HG03159 (cell line): ENCODE data around the gene TUBGCP6.

ENCODE experiments used
- ATAC-seq: cut with Tn5 transposase; IDR thresholded peaks from one replicate; pipeline ENCODE4 v1.9.1; 2021; ENCODE audit warnings: mild to moderate bottlenecking, moderate library complexity; ENCODE audit not compliant: unreplicated experiment

Gene TUBGCP6

DNA sequence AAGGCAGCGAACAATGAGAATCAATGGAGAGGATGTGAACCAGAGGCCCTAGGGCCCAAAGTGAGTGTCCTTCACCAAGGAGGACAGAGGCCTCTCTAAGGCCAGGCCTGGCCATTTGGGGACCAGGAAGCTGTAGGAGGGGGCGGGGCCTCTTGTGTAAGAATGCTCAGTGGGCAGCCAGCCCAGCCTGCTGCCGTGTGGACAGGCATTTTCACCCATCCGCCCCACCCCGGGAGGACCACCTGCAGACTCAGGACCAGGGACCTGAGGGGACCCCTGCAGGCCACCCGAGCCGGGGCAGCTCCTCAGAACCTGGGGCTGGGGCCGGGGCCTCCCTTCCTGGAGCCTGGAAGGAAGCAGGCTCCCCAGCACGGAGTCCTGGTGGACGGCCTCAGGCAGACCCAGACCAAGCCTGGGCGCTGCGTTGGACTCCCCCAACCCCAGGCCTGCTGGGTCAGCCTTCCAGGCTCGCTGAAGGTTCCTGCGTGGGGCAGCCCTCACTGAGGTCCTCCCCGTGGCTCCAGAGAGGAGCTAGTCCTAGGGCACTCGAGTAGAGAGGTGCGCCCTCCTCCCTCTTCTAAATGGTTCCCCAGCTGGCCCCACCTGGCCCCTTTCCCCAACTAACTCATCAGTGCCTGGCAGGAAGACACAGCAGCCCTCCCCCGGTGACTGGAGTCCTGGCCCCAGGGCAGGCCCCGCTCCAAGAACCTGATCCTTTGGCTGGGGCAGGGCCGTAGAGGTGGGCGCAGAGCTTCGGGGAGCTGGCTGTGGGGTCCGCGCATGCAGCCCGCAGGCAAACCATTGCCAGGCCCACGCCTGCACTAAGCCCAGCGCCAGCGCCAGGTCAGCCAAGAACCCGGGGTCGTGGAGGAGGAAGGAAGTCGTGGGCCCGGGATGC lies 60.6 kb downstream of the TUBGCP6 start:
- no peak for ATAC-seq

- no peak for ATAC-seq
Observed at GRCh38 chr22:50183141-50183971, 61.5 kb downstream of the TUBGCP6 start.

GRCh38 chr22:50182176-50183081 lies 62.4 kb downstream of the TUBGCP6 start:
- no peak for ATAC-seq

DNA sequence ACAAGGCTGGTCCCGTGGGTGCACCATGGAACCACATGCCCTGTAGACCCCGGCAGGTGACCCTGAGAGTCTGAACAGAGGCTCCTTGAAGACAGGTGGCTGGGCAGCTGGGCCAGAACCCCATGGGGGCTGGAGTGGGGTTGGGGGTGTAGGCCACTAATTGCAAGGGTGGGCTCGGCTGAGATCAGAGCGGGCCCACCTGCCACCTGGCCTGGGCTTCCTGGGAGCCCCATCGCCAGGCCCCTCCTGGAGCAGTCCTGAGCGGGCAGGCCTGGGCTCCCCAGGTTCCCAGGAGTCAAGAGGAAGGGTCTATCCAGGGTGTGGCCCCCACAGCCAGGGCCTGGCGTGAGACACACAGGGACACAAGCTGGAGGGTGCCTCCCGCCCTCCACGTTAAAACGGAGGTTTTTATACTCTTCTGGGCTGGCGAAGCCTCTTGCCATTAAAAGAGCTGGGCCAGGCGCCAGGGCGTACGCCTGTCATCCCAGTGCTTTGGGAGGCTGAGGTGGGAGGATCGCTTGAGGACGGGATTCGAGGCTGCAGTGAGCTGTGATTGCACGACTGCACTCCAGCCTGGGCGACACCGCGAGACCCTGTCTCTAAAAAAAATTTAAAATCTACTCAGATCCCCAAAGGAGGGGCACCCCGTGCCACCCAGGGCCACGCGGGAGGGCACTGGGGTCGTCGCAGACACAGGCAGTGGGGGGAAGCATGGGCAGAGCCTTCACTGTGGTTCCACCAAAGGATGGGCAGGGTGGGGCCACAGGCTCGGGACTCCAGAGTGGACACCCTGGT lies 63.9 kb downstream of the TUBGCP6 start:
- ATAC-seq, result no peak

DNA sequence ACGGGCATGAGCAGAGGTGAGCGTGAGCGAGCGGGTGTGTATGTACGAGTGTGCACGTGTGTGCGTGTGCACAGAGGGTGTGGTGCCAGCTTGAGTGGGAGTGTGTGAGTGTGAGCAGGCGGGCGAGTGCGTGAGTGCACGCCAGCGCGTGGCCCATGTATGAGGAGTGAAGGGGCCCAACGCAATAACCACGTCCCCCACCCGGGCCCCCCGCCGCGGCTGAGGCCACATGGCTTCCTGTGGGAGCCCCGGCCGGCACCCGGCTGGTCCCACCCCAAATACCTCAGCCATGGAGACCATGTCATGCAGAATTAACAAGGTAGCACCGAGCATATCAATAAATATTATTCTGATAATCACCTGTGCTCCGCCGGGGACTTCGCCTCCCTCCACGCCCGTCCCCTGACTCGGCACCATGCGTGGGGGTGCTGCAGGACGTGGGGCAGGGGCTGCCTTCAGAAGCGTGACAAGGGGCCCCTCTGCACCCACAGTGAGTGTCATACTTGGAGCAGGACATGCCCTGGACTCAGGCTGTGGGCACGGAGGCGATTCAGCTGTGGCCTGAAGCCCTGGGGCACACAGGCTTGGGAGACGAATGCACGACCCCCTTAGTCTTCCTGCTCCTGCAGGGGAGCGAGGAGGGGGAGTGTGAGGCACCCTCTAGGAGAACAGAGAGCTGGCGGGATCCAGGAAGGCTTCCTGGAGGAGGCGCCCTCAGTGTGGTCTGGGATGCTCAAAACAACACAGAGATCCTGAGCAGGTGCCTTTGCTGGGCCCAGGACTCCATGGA lies 64.7 kb downstream of the TUBGCP6 start:
- ATAC-seq, result no peak

GRCh38 chr22:50178871-50179869 lies 65.7 kb downstream of the TUBGCP6 start:
- ATAC-seq, result no peak

DNA sequence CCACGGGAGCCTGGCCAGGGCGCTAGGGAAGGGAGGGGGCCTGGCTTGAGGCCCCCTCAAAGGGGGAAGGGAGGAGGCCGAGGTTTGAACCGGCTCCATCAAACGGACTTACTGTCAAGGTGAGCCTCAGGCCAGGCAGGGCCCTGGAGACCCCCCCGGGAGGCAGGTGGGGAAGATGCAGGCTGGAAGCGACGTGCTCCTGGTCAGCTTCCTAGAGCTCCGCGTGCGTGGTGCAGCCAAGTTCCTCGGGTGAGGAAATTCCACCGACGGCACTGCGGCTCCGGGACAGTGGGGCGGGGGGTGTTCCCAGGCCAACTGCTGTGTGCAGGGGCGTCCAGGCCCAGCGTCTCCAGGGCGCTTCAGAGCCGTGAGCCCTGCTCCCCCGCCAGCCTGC lies 66.4 kb downstream of the TUBGCP6 start:
- ATAC-seq, result no peak

- no peak for ATAC-seq
Observed at GRCh38 chr22:50177537-50178470, 67.0 kb downstream of the TUBGCP6 start.

DNA sequence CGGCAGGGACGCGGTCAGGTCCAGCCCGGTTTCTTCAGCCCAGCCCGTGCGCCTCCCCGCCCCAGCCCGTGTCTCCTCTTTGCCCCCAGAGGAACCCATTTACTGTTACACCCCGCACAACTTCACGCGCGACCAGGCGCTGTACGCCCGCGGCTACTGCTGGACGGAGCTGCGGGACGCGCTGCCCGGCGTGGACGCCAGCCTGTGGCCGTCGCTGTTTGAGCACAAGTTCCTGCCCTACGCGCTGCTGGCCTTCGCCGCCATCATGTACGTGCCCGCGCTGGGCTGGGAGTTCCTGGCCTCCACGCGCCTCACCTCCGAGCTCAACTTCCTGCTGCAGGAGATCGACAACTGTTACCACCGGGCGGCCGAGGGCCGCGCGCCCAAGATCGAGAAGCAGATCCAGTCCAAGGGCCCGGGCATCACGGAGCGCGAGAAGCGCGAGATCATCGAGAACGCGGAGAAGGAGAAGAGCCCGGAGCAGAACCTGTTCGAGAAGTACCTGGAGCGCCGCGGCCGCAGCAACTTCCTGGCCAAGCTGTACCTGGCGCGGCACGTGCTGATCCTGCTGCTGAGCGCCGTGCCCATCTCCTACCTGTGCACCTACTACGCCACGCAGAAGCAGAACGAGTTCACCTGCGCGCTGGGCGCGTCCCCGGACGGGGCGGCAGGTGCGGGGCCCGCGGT lies 67.8 kb downstream of the TUBGCP6 start:
- ATAC-seq, result no peak

DNA sequence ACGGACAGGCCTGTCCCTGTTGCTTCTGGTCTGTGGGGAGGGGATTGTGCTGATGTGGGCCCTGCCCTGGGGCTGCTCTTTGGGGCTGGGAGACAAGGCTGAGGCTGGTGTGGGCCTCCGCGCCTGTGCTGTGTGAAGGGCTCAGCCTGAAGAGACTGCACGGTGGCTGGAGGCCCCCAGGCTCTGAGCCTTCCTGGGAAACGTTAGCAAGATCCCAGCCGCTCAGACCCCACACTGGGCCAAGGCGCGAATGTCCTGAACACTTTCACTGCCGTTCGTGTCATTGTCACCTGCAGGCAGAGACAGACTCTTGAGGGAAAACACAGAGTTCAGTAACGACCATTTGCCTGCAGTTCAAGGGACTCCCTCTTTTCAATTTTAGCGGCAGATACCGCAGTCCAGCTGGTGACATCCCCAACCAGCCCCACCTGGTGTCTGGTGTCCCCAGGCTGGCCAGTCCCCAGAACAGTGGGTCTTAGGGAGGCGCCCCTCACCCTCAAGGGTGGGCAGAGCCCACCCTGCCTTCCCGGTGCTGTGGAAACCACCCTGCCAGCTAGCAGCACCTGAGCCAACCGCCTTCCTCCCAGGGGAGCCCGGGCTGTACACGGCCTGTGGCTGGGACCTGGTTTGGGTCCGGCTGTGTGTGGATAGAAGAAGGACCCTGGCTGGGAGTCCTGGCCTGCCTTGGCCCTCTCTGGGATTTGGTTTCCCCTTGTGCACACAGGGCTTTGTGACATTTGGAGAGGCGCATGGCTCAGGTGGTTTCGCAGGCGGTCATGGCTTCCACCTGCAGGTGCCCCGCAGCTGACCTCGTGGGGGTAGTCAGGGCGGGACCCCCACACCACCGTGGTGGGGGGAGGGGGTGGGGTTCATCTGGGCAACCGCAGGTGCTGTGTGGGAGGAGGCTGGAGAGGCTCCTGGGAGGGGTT lies 68.6 kb downstream of the TUBGCP6 start:
- ATAC-seq, result no peak

DNA sequence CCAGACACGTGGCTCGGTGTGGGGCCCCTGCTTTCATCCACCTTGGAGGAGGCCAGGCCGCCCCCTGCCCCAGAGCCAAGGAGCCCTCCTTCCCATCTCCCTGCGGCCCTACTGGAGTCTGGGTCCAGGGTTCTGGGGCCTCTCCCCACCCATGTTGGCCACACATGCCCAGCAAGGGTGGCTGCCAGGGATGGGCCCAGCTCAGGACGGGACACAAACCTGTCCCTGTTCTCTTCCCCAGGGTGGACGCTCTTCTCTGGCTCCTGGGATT lies 69.7 kb downstream of the TUBGCP6 start:
- no peak for ATAC-seq

DNA sequence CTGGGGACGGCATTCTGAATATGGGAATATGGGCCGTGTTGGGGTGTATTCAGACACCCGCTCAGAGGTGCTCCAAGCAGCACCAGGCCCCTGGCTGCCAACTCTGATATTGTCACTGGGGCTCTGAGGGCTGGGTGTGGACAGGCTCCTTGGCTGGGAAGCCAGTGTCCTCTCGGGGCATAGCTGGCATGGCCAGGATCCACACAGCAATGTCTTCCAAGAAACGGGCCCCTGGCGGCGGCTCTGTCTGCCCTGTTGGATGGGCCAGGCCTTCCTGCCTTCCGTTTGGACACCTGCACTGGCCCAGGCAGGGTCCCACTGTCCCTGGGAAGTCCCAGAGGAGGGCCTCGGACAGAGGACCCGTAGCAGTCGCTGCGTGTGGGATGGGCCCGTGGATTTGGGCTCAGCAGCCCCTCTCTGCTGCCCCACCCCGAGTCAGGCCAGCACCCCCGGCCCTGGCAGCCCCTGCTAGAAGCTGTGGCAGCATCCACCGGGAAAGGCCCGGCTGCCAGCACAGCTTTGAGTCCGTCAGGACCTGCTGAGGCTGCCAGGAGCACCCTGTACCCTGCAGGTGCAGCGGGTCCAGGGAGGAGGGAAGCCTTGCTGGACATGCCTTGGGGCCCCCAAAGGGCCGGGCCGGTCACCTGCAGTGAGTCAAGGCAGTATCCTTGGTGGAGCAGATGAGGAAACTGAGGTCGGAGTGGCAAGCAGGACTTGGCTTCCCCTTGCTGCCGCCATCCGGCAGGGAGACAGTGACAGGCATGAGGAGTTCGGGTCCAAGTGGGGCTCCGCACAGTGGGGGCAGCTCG lies 70.2 kb downstream of the TUBGCP6 start:
- no peak for ATAC-seq

DNA sequence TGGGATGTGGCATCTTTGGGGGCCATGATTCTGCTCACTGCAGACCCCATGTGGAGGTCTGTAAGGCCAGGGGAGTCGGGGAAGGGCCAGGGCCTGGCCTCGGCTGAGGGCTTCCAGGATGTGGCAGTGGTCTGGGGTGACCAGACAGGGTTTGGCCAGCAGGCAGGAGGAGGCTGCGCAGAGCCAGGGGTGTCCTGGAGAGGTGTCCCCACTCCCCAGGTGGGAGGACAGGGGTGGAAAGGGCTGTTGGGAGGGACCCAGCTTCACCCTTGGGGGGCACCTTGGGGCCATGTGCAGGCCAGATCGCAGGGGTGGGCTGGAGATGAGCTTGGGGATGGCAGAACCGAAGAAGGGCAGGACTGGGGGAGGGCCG lies 70.9 kb downstream of the TUBGCP6 start:
- no peak for ATAC-seq

DNA sequence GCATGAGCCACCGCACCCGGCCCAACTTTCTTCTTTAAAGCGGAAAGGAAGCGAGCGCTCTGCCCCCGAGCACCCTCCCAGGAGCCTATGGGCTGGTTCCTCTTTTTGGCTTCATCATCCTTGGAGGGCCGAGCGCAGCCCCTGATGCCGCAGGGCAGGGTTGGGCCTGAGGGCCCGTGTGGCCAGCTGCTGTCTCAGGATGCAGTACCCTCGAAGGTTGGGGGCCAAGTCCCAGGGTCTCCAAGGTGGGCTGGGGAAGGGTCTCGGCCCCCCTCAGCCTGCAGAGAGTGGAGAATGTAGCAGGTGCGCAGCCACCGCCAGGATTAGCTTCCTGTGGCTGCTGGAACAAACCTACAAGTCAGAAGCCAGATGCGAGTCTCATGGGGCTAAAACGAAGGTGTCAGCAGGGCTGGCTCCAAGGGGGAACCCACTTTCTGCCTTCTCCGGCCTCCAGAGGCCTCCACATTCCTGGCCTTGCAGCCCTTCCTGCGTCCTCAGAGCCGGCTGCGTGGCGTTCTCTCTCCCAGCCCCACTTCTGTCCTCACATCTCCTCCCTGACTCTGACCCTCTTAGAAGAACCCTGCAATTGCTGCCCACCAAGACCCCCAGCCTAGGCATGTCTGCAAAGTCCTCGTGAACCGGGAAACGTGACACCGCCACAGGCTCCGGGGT lies 71.4 kb downstream of the TUBGCP6 start:
- ATAC-seq, result no peak
